NB4 (cell line): ENCODE results near the gene TMEM253.

Source experiments
- DNase-seq: peaks from one replicate; pipeline ENCODE4 v3.0.0; 2010; ENCODE audit warnings: low read depth
- H3K4me3 ChIP-seq: one replicate; pipeline ENCODE4 v1.5.1; 2011; ENCODE audit warnings: mild to moderate bottlenecking, low read depth, low read length, moderate library complexity
- MAX ChIP-seq: IDR thresholded peaks from 2 replicates; pipeline ENCODE4 v1.6.1; 2011; ENCODE audit warnings: low read depth, low read length
- MYC ChIP-seq: IDR thresholded peaks from 2 replicates; pipeline ENCODE4 v1.6.1; 2011; ENCODE audit warnings: low read depth, low read length
- POLR2A ChIP-seq: IDR thresholded peaks from 2 replicates; pipeline ENCODE4 v1.6.1; 2011; ENCODE audit warnings: mild to moderate bottlenecking; ENCODE audit not compliant: insufficient read length; ENCODE audit errors: extremely low read depth
- TF ChIP-seq, protein P1 (sequence below): IDR thresholded peaks from one replicate; pipeline ENCODE4 v1.5.1; 2012; ENCODE audit warnings: low read depth, low read length

TMEM253 gene

DNA sequence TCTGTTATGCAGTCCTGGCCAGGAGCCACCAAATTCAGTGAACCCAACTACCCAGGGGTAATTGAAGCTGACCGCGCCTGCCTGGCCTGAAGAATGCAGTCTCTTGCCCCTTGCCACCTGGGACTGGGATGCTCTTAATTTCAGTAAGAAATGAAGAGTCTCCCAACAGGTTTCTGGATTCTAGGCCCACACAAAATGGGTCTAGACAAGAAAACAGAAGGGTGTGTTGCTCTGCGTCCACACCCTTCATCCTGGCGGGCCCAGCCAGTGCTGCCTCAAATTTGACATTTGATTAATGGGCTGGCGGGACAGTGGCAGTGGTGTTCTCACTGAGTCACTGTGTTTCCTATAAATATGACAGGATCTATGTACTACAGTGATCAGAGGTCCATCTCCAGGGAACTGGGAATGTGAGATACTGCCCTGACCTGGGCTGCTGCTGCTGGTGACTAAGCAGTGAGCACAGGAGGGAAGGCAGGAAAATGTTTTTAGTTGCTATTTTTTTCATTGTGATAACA lies 6.5 kb downstream of the TMEM253 start:
- TF ChIP-seq, protein P1, sequence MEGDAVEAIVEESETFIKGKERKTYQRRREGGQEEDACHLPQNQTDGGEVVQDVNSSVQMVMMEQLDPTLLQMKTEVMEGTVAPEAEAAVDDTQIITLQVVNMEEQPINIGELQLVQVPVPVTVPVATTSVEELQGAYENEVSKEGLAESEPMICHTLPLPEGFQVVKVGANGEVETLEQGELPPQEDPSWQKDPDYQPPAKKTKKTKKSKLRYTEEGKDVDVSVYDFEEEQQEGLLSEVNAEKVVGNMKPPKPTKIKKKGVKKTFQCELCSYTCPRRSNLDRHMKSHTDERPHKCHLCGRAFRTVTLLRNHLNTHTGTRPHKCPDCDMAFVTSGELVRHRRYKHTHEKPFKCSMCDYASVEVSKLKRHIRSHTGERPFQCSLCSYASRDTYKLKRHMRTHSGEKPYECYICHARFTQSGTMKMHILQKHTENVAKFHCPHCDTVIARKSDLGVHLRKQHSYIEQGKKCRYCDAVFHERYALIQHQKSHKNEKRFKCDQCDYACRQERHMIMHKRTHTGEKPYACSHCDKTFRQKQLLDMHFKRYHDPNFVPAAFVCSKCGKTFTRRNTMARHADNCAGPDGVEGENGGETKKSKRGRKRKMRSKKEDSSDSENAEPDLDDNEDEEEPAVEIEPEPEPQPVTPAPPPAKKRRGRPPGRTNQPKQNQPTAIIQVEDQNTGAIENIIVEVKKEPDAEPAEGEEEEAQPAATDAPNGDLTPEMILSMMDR = no peak
- no peak for TF ChIP-seq MAX
- TF ChIP-seq MYC = no peak
- TF ChIP-seq POLR2A = no peak
- no peak for DNase-seq
- no peak overlapping the region for H3K4me3 ChIP-seq

GRCh38 chr14:21108791-21109190 lies 7.9 kb downstream of the TMEM253 start:
- no peak for DNase-seq
- TF ChIP-seq MYC = no peak
- H3K4me3 ChIP-seq = no peak overlapping the region

- no peak overlapping the region for H3K4me3 ChIP-seq
- DNase-seq = no peak
- no peak for TF ChIP-seq MAX
- TF ChIP-seq, protein P1 = no peak
- TF ChIP-seq MYC = no peak
- TF ChIP-seq POLR2A = no peak
These were observed 8.7 kb downstream of the TMEM253 start for GRCh38 chr14:21109377-21110138.

GRCh38 chr14:21112255-21112654 lies 11.4 kb downstream of the TMEM253 start:
- H3K4me3 ChIP-seq = no peak overlapping the region
- no peak for TF ChIP-seq MYC
- TF ChIP-seq POLR2A = no peak
- TF ChIP-seq MAX = no peak
- TF ChIP-seq, protein P1 = no peak
- no peak for DNase-seq

DNA sequence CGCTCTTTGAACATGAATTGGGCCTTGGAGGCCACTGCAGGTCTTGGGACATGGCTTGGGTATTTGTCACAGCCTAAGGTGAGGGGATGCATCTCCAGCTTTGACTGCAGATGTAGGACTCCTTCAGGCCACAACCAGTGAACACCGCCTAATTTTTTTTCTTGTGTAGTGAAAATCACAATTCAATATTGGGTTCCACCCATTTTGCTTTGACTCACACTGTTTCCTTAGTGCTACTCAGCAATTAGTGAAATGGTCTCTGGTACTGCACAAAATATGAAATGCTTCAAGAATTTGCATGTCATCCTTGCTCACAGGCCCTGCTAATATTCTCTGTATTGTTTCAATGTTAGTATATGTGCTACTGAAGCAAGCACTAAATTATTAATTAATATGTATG lies 12.5 kb downstream of the TMEM253 start:
- no peak overlapping the region for H3K4me3 ChIP-seq
- DNase-seq = no peak
- TF ChIP-seq MAX (no peak), POLR2A (no peak), MYC (no peak)
- TF ChIP-seq, protein P1 = no peak

DNA sequence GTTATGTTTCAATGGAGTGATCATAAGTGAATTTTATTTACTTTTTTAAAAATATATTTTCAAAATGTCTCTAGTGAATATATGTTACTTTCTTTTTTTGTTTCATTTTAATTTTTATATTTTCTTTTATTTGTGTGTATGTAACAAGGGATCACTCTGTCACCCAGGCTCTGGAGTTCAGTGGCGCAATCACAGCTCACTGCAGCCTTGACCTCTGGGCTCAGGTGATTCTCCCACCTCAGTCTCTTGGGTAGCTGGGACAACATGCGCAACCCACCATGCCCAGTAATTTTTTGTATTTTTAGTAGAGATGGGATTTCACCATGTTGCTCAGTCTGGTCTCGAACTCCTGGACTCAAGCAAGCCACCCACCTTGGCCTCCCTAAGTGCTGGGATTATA lies 18.1 kb downstream of the TMEM253 start:
- DNase-seq = no peak
- no peak overlapping the region for H3K4me3 ChIP-seq
- no peak for TF ChIP-seq MAX
- no peak for TF ChIP-seq POLR2A
- TF ChIP-seq, protein P1 = no peak
- TF ChIP-seq MYC = no peak
